GM12878 (cell line): ENCODE results near the gene PPP4R1. TPM values are rescaled to one million over a fixed set of nuclear protein-coding genes. Genes with fewer than 3 reads are reported as not detected.

Experiments used
- ATAC-seq: fragments of 200-7000 bp; cut with Tn5 transposase; 3 replicates; pipeline ENCODE4 v1.9.1; 2020; ENCODE audit warnings: mild to moderate bottlenecking, moderate library complexity
- BruUV-seq: library from RNA; stranded (reverse); fragments of 400-500 nt; replicated peaks from 2 replicates; lab custom pipeline; 2021; lab: Mats Ljungman, UMichigan
- CTCF ChIA-PET: fragments of 300-600 bp; sonication (Branson Sonifier 250); formaldehyde crosslinking; extraction: SDS; loops from one replicate; lab custom pipeline; 2021; ENCODE audit warnings: inconsistent platforms; lab: Yijun Ruan, JAX
- POLR2A ChIA-PET: fragments of 350-600 bp; formaldehyde crosslinking; extraction: SDS; loops from one replicate; lab custom pipeline; 2021; ENCODE audit warnings: inconsistent platforms; lab: Charles Lee
- RAD21 ChIA-PET: fragments of 300-600 bp; sonication (Branson Sonifier 250); formaldehyde crosslinking; loops from one replicate; lab custom pipeline; 2023; ENCODE audit warnings: antibody characterized with exemption; ENCODE audit not compliant: unreplicated experiment; lab: Charles Lee
- SMC1A ChIA-PET: fragments of 300-600 bp; sonication (Branson Sonifier 250); formaldehyde crosslinking; loops from one replicate; lab custom pipeline; 2023; ENCODE audit not compliant: unreplicated experiment, uncharacterized antibody; lab: Charles Lee
- DNase-seq: peaks from one replicate; pipeline ENCODE4 v3.0.0-alpha.2; 2011; ENCODE audit warnings: low read depth, low spot score
- FAIRE-seq: peaks from 3 replicates; lab custom pipeline; 2011; peaks lifted over from hg19 to GRCh38; lab: Jason Lieb, UNC
- H2AFZ ChIP-seq: 2 replicates; pipeline ENCODE4 v1.6.0; 2011; ENCODE audit warnings: low read depth, low read length, control low read depth; ENCODE audit not compliant: control insufficient read depth
- H3K27ac ChIP-seq: 2 replicates; pipeline ENCODE4 v1.5.1; 2011; ENCODE audit warnings: control low read depth; ENCODE audit not compliant: control insufficient read depth, insufficient read depth
- H3K27me3 ChIP-seq, 2 experiments: replicated peaks in 1 of 2; 2 replicates each; pipeline versions ENCODE4 v1.6.0 to v1.6.1; 2011; ENCODE audit warnings: low read length in 1 of 2; ENCODE audit not compliant: control insufficient read depth in 2 of 2, insufficient read depth in 2 of 2
- H3K36me3 ChIP-seq, 2 experiments: 2 replicates each; pipeline ENCODE4 v1.5.1; 2011; ENCODE audit warnings: low read length in 1 of 2; ENCODE audit not compliant: control insufficient read depth in 2 of 2, insufficient read depth in 2 of 2
- H3K4me1 ChIP-seq: 2 replicates; pipeline ENCODE4 v1.6.1; 2011; ENCODE audit warnings: mild to moderate bottlenecking, low read length, moderate library complexity, mixed read lengths; ENCODE audit not compliant: control insufficient read depth, insufficient read depth
- H3K4me2 ChIP-seq: 2 replicates; pipeline ENCODE4 v1.6.0; 2011; ENCODE audit warnings: control low read depth; ENCODE audit not compliant: control insufficient read depth, insufficient read depth
- H3K4me3 ChIP-seq: fragments of 200-600 bp; sonication (generic); 2 replicates; pipeline ENCODE4 v1.5.1; 2016
- H3K79me2 ChIP-seq: 2 replicates; pipeline ENCODE4 v1.6.0; 2011; ENCODE audit warnings: low read length; ENCODE audit not compliant: control insufficient read depth, insufficient read depth
- H3K9ac ChIP-seq: 2 replicates; pipeline ENCODE4 v1.8.0; 2011; ENCODE audit warnings: low read length, control low read depth, mixed read lengths; ENCODE audit not compliant: control insufficient read depth, insufficient read depth
- H3K9me3 ChIP-seq: replicated peaks from 3 replicates; pipeline ENCODE4 v1.5.1; 2011; ENCODE audit warnings: mild to moderate bottlenecking, low read length; ENCODE audit not compliant: control insufficient read depth, insufficient read depth
- H4K20me1 ChIP-seq: 2 replicates; pipeline ENCODE4 v1.6.0; 2011; ENCODE audit not compliant: control insufficient read depth, insufficient read depth
- ATF2 ChIP-seq: IDR thresholded peaks from 2 replicates; pipeline ENCODE4 v1.6.1; 2012; ENCODE audit warnings: low read length, inconsistent platforms
- CHD1 ChIP-seq: IDR thresholded peaks from 2 replicates; pipeline ENCODE4 v1.6.1; 2012; ENCODE audit warnings: low read depth, low read length, improper control_type of control experiment
- FOXK2 ChIP-seq: fragments of 450-650 bp; IDR thresholded peaks from 2 replicates; pipeline ENCODE4 v1.6.1; 2017; ENCODE audit warnings: mild to moderate bottlenecking, moderate library complexity
- FOXM1 ChIP-seq: IDR thresholded peaks from 2 replicates; pipeline ENCODE4 v1.6.1; 2012; ENCODE audit warnings: low read depth, mild to moderate bottlenecking, inconsistent platforms, low read length, moderate library complexity
- NR2C1 ChIP-seq: fragments of 450-650 bp; IDR thresholded peaks from 2 replicates; pipeline ENCODE4 v1.6.1; 2017; ENCODE audit warnings: antibody characterized with exemption, mild to moderate bottlenecking, moderate library complexity
- POLR2A ChIP-seq: IDR thresholded peaks from 2 replicates; pipeline ENCODE4 v1.6.1; 2011; ENCODE audit warnings: low read depth, mild to moderate bottlenecking, low read length
- RCOR1 ChIP-seq: conservative IDR thresholded peaks from 2 replicates; pipeline ENCODE4 v1.6.1; 2012; ENCODE audit warnings: low read depth, low read length, improper control_type of control experiment
- STAT1 ChIP-seq: fragments of 450-650 bp; conservative IDR thresholded peaks from 2 replicates; pipeline ENCODE4 v1.6.1; 2014; ENCODE audit warnings: antibody characterized with exemption, mild to moderate bottlenecking
- ZNF24 ChIP-seq: fragments of 450-650 bp; IDR thresholded peaks from 2 replicates; pipeline ENCODE4 v1.6.1; 2017; ENCODE audit warnings: antibody characterized with exemption, mild to moderate bottlenecking
- ZNF592 ChIP-seq: fragments of 450-650 bp; IDR thresholded peaks from 2 replicates; pipeline ENCODE4 v1.6.1; 2017; ENCODE audit warnings: mild to moderate bottlenecking, moderate library complexity
- ZNF687 ChIP-seq: fragments of 450-650 bp; IDR thresholded peaks from 2 replicates; pipeline ENCODE4 v1.6.1; 2017; ENCODE audit warnings: mild to moderate bottlenecking, moderate library complexity
- WGBS: methylation state at CpG from one replicate; pipeline ENCODE4 v1.1.6; 2016; ENCODE audit warnings: low lambda C conversion rate; ENCODE audit not compliant: insufficient replicate concordance, insufficient coverage; ENCODE audit errors: missing lambda C conversion rate; 5-methylcytosine and 5-hydroxymethylcytosine counted together
- in situ Hi-C: fragments of 300-500 bp; cut with MboI; formaldehyde crosslinking; loops from 9 replicates; pipeline ENCODE4 v1.14.3; 2018; ENCODE audit warnings: mixed read lengths
- intact Hi-C: fragments of 100-400 bp; cut with micrococcal nuclease; formaldehyde crosslinking; loops from one replicate; pipeline ENCODE4 v1.14.2; 2022; ENCODE audit not compliant: unreplicated experiment
- polyA plus RNA-seq, 11 experiments: library from polyadenylated mRNA; depleted of rRNA in 4 of 11; unstranded in 6 of 11; stranded (reverse) in 5 of 11; fragments of >200 nt; fragmentation: Nextera tagmentation in 4 of 11; fragmentation: Illumina TruSeq in 1 of 11; extraction: Ambion mirVana in 4 of 11; extraction: Trizol in 1 of 11; gene quantifications; 1 replicate in 1 of 11; 2 replicates in 10 of 11; pipeline versions ENCODE4 v1.2.1 to v1.2.3, GENCODE V29; 2011 to 2016; ENCODE audit warnings: inconsistent platforms in 2 of 11, missing spikeins in 2 of 11, low read depth in 1 of 11
- total RNA-seq, 4 experiments: library from RNA; depleted of rRNA in 3 of 4; stranded (reverse); fragments of >200 nt in 3 of 4; fragmentation: Illumina TruSeq in 1 of 4; extraction: Trizol in 1 of 4; gene quantifications; 2 replicates each; pipeline versions ENCODE4 v1.2.1 to v1.2.3, GENCODE V29; 2013 to 2021
- TF ChIP-seq, protein P1 (sequence below): IDR thresholded peaks from 2 replicates; pipeline ENCODE4 v1.6.1; 2012; ENCODE audit warnings: mild to moderate bottlenecking, low read depth, low read length

PPP4R1 gene
- total and polyA plus RNA-seq, 10 of the 15 experiments (the other 5 are each of a cell fraction or from before 2014, with no cell fraction given) = 10.9 to 44.4 (median 26.0) TPM

DNA sequence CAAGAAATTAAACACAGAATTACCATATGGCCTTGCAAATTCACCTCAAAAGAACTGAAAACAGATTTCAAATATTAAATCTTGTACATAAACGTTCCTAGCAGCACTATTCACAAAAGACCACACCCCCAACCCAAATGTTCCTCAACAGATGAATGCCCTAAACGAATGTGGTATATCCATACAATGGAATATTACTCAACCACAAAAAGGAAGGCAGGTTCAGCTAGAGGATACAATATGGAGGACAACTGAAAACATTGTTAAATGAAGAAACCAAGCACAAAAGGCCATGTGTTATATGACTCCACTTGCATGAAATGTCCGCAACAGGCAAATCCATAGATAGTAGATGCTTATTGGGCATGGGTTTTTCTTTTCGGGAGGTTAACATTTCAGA lies 61.7 kb downstream of the PPP4R1 start:
- SMC1A ChIA-PET = interaction anchor here (1.0 kb wide), 1 partner anchor 504 kb away, joined by 3 read pairs; no protein-coding TSS in a partner anchor
- Histone ChIP-seq H3K9me3 (no peaks in the 10 kb centered on the region), H3K79me2 (no peaks in the 10 kb centered on the region), H3K36me3 (peaks cover 4 to 23% of the 10 kb centered on the region in 2 experiments), H3K27me3 (no peaks in the 10 kb centered on the region), H2AFZ (no peak overlapping the region), H3K4me3 (no peak overlapping the region), H3K27ac (no peak overlapping the region), H4K20me1 (no peaks in the 10 kb centered on the region), H3K9ac (no peak overlapping the region), H3K4me1 (no peaks in the 10 kb centered on the region), H3K4me2 (no peak overlapping the region)
- in situ Hi-C loops (no loop called here), intact Hi-C loops (no loop called here)
- no TSS peak for BruUV-seq
- FAIRE-seq (no peak), ATAC-seq (no peak), DNase-seq (no peak)
- WGBS = 96% methylated on average over 4 of the region's 4 CpGs
- RAD21 ChIA-PET = no interaction called here
- CTCF ChIA-PET = interaction anchor here (0.6 kb wide), 1 partner anchor 24 kb away, joined by 3 read pairs; no protein-coding TSS in a partner anchor
- POLR2A ChIA-PET = no interaction called here
- TF ChIP-seq ZNF687 (no peak), ZNF24 (no peak), FOXM1 (no peak), RCOR1 (no peak), CHD1 (no peak), FOXK2 (no peak), NR2C1 (no peak), POLR2A (no peak), STAT1 (no peak), ATF2 (no peak), ZNF592 (no peak)
- TF ChIP-seq, protein P1, sequence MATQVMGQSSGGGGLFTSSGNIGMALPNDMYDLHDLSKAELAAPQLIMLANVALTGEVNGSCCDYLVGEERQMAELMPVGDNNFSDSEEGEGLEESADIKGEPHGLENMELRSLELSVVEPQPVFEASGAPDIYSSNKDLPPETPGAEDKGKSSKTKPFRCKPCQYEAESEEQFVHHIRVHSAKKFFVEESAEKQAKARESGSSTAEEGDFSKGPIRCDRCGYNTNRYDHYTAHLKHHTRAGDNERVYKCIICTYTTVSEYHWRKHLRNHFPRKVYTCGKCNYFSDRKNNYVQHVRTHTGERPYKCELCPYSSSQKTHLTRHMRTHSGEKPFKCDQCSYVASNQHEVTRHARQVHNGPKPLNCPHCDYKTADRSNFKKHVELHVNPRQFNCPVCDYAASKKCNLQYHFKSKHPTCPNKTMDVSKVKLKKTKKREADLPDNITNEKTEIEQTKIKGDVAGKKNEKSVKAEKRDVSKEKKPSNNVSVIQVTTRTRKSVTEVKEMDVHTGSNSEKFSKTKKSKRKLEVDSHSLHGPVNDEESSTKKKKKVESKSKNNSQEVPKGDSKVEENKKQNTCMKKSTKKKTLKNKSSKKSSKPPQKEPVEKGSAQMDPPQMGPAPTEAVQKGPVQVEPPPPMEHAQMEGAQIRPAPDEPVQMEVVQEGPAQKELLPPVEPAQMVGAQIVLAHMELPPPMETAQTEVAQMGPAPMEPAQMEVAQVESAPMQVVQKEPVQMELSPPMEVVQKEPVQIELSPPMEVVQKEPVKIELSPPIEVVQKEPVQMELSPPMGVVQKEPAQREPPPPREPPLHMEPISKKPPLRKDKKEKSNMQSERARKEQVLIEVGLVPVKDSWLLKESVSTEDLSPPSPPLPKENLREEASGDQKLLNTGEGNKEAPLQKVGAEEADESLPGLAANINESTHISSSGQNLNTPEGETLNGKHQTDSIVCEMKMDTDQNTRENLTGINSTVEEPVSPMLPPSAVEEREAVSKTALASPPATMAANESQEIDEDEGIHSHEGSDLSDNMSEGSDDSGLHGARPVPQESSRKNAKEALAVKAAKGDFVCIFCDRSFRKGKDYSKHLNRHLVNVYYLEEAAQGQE = no peak
